Measurements from ENCODE around the gene CNOT6. TPM values are rescaled to one million over a fixed set of nuclear protein-coding genes. Genes with fewer than 3 reads are reported as not detected.
"Not testable (repeated sequence)": the region's sequence is repeated elsewhere in the genome, so short reads cannot be mapped to it uniquely, and the experiment has no call there.

Gene CNOT6
- total RNA-seq, 4 donors from 2014 or later: 8.9 to 12.2 (median 11.2) TPM

DNA sequence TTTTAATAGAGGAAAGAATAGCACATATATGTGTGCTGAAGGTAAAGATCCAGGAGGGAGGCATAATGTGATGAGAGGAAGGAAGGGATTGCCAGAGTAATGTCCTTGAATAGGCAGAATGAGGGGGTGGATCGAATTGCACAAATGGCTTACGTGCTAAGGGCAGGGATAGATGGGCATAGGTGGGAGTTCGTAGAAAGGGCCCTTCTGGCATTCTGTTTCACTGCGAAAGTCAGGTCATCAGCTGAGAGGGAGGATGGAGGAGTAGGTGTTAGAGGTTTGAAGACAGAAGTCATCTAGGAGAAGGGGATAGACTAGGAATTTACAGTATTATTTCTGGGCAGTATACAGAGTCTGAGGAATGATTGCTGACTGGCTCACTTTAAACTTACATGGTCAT is 32.1 kb downstream of the CNOT6 start:
- TF ChIP-seq, protein P1, sequence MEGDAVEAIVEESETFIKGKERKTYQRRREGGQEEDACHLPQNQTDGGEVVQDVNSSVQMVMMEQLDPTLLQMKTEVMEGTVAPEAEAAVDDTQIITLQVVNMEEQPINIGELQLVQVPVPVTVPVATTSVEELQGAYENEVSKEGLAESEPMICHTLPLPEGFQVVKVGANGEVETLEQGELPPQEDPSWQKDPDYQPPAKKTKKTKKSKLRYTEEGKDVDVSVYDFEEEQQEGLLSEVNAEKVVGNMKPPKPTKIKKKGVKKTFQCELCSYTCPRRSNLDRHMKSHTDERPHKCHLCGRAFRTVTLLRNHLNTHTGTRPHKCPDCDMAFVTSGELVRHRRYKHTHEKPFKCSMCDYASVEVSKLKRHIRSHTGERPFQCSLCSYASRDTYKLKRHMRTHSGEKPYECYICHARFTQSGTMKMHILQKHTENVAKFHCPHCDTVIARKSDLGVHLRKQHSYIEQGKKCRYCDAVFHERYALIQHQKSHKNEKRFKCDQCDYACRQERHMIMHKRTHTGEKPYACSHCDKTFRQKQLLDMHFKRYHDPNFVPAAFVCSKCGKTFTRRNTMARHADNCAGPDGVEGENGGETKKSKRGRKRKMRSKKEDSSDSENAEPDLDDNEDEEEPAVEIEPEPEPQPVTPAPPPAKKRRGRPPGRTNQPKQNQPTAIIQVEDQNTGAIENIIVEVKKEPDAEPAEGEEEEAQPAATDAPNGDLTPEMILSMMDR (IDR thresholded peaks at IDR 0.05): no peak
- no peak for TF ChIP-seq POLR2A (IDR thresholded peaks at IDR 0.05)
- no peak overlapping the region for H3K4me3 ChIP-seq (ENCODE audit: low read depth, poor library complexity, severe bottlenecking)
- WGBS, 2 donors: 69 to 81% methylated on average over 4 of the region's 4 CpGs
- no peak for DNase-seq (ENCODE audit: low spot score in 2 of 2)
- intact Hi-C loops (cut with DNase I; ENCODE audit: low total_unique reads): no loop called here

DNA sequence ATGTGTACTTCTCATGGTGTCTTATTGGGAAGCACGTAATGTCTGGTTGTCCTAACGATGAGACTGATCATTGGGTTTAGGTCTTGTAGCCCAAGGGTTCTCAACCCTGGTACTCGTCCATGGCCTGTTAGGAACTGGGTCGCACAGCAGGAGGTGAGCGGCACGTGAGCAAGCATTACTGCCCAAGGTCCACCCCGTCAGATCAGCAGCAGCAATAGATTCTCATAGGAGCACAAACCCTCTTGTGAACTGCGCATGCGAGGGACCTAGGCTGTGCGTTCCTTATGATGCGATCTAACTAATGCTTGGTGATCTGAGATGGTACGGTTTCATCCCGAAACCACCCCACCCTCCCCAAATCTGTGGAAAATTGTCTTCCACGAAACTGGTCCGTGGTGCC is 33.5 kb downstream of the CNOT6 start:
- intact Hi-C loops (cut with DNase I; ENCODE audit: low total_unique reads): no loop called here
- TF ChIP-seq POLR2A (IDR thresholded peaks at IDR 0.05): no peak
- TF ChIP-seq, protein P1 (IDR thresholded peaks at IDR 0.05): no peak
- 93 to 96% methylated on average over 15 of the region's 15 CpGs for WGBS, 2 donors
- DNase-seq (ENCODE audit: low spot score in 2 of 2): no peak
- H3K4me3 ChIP-seq (ENCODE audit: low read depth, poor library complexity, severe bottlenecking): no peak overlapping the region

DNA sequence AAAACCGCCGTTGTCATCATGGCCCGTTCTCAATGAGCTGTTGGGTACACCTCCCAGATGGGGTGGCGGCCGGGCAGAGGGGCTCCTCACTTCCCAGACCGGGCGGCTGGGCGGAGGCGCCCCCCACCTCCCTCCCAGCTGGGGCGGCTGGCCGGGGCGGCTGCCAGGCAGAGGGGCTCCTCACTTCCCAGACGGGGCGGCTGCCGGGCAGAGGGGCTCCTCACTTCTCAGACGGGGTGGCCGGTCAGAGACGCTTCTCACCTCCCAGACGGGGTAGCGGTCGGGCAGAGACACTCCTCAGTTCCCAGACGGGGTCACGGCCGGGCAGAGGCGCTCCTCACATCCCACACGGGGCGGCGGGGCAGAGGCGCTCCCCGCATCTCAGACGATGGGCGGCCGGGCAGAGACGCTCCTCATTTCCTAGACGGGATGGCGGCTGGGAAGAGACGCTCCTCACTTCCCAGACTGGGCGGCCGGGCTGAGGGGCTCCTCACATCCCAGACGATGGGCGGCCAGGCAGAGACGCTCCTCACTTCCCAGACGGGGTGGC is 36.9 kb downstream of the CNOT6 start:
- DNase-seq (ENCODE audit: low spot score in 2 of 2); intact Hi-C loops (cut with DNase I; ENCODE audit: low total_unique reads); H3K4me3 ChIP-seq (ENCODE audit: low read depth, poor library complexity, severe bottlenecking): not testable (repeated sequence)
- WGBS, 2 donors: 95 to 98% methylated on average over 5 to 36 of the region's 43 CpGs

DNA sequence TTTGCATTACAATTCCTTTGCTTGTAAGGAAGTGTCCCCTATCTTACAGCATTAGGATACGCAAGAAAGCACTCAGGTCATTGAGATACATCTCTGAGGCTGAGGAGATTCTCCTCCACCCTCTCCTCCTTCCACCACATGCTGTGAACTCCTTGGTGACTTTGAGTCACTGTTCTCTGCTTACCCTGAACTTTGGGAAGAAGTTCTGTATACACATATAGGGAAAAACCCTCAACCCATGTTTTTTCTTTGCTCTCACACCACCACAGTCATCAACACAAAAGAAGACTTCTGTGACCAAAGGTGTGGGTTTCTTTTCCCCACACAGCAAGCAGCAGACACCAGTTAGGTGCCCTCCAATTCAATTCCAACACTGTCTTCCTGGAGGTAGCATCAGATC is 38.1 kb downstream of the CNOT6 start:
- DNase-seq (ENCODE audit: low spot score in 2 of 2): no peak
- no peak for TF ChIP-seq POLR2A (IDR thresholded peaks at IDR 0.05)
- TF ChIP-seq, protein P1 (IDR thresholded peaks at IDR 0.05): no peak
- 97 to 100% methylated on average over 1 of the region's 1 CpG for WGBS, 2 donors
- H3K4me3 ChIP-seq (ENCODE audit: low read depth, poor library complexity, severe bottlenecking): no peak overlapping the region
- intact Hi-C loops (cut with DNase I; ENCODE audit: low total_unique reads): no loop called here

DNA sequence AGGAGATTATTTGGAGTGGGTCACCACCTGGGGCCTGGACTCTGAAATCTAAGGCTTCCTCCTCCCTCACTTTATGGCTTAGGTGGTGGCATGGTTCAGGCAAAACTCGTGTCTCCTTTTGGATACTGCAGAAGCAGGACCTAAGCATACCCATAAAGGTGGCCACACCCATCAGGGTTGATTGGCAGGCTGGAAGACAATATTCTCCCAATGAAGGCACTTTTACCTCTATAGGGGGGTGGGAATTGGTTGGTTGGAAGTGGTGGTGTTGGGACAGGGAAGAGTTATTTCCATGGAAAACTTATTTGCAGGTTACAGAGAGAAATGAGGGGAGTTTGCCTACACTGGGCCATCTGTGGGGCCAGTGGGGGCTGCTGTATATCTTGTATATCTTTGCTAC is 39.7 kb downstream of the CNOT6 start:
- intact Hi-C loops (cut with DNase I; ENCODE audit: low total_unique reads): no loop called here
- no peak for TF ChIP-seq POLR2A (IDR thresholded peaks at IDR 0.05)
- TF ChIP-seq, protein P1 (IDR thresholded peaks at IDR 0.05): no peak
- no peak overlapping the region for H3K4me3 ChIP-seq (ENCODE audit: low read depth, poor library complexity, severe bottlenecking)
- WGBS, 2 donors: 63 to 86% methylated on average over 1 of the region's 1 CpG
- no peak for DNase-seq (ENCODE audit: low spot score in 2 of 2)

DNA sequence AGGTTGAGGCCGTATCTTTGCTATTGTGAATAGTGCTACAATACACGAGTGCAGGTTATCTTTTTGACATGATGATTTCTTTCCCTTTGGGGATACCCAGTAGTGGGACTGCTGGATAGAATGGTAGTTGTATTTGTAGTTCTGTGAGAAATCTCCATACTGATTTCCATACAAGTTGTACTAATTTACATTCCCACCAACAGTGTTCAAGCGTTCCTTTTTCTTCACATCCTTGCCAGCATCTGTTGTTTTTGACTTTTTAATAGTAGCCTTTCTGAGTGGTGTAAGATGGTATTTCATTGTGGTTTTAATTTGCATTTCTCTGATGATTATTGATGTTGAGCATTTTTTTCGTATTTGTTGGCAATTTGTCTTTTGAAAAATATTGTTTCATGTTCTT is 41.4 kb downstream of the CNOT6 start:
- DNase-seq (ENCODE audit: low spot score in 2 of 2): no peak
- 76 to 86% methylated on average over 4 of the region's 4 CpGs for WGBS, 2 donors
- intact Hi-C loops (cut with DNase I; ENCODE audit: low total_unique reads): no loop called here
- TF ChIP-seq, protein P1 (IDR thresholded peaks at IDR 0.05): no peak
- no peak for TF ChIP-seq POLR2A (IDR thresholded peaks at IDR 0.05)
- H3K4me3 ChIP-seq (ENCODE audit: low read depth, poor library complexity, severe bottlenecking): no peak overlapping the region

Data from lower leg skin (tissue), 4 donors.